ENCODE measurements around the gene NHLRC4.

GRCh38 chr16:588889-589657 is 22.3 kb downstream of the NHLRC4 start:
- TF ChIP-seq CTCF (conservative IDR thresholded peaks at IDR 0.05; ENCODE audit: low read depth, low read length) (no peak), EZH2 (IDR thresholded peaks at IDR 0.05; ENCODE audit: low read length, unreplicated experiment) (no peak), EZH2phosphoT487 (IDR thresholded peaks at IDR 0.05; ENCODE audit: borderline replicate concordance, low read length) (no peak)

Data from PC-3 (cell line).